ENCODE measurements around the gene MYBPHL.

MYBPHL gene

GRCh38 chr1:109269212-109269980, 37.4 kb downstream of the MYBPHL start:
- H3K27ac ChIP-seq (ENCODE audit: poor library complexity, severe bottlenecking) = no peak overlapping the region

DNA sequence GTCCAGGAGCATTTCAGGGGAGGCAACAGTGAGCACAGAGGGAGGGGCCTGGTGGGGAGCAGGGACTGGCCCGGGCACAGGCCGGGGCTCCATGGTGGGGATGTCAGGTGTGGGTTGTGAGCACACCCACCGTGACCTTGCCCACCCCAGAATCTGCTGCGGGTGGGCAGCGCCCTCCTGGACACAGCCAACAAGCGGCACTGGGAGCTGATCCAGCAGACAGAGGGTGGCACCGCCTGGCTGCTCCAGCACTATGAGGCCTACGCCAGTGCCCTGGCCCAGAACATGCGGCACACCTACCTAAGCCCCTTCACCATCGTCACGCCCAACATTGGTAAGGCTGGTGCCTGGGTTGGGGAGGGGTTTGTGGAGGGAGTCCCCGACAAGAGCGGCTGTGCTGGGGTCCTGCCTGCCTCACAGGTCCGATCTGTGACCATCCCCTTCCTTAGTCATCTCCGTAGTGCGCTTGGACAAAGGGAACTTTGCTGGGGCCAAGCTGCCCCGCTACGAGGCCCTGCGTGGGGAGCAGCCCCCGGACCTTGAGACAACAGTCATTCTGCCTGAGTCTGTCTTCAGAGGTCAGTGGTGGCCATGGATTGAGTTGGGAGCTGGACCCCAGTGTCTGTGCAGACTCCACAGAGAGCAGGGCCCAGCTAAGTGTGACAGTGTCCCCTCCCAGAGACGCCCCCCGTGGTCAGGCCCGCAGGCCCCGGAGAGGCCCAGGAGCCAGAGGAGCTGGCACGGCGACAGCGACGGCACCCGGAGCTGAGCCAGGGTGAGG, 38.2 kb downstream of the MYBPHL start:
- H3K4me3 ChIP-seq (ENCODE audit: severe bottlenecking) = no peak overlapping the region
- H3K27me3 ChIP-seq (ENCODE audit: insufficient read depth, poor library complexity, severe bottlenecking) = no peaks in the 10 kb centered on the region
- H3K9me3 ChIP-seq (ENCODE audit: severe bottlenecking) = no peaks in the 10 kb centered on the region
- H3K27ac ChIP-seq (ENCODE audit: poor library complexity, severe bottlenecking) = no peak overlapping the region
- peaks cover 8% of the 10 kb centered on the region for H3K4me1 ChIP-seq (ENCODE audit: insufficient read depth, poor library complexity, severe bottlenecking)
- no peak for DNase-seq (ENCODE audit: low spot score)
- ATAC-seq (ENCODE audit: low read depth) = no peak
- TF ChIP-seq CTCF (IDR thresholded peaks at IDR 0.05; ENCODE audit: poor library complexity, severe bottlenecking) = no peak
- H3K36me3 ChIP-seq (ENCODE audit: low read depth) = peaks cover 25% of the 10 kb centered on the region

More at GRCh38 chr1:109269212-109269980, 37.4 kb downstream of the MYBPHL start:
- Histone ChIP-seq H3K9me3 (ENCODE audit: severe bottlenecking) (no peaks in the 10 kb centered on the region), H3K36me3 (ENCODE audit: low read depth) (peaks cover 24% of the 10 kb centered on the region), H3K4me1 (ENCODE audit: insufficient read depth, poor library complexity, severe bottlenecking) (peaks cover 13% of the 10 kb centered on the region), H3K4me3 (ENCODE audit: severe bottlenecking) (no peak overlapping the region), H3K27me3 (ENCODE audit: insufficient read depth, poor library complexity, severe bottlenecking) (no peaks in the 10 kb centered on the region)
- no peak for ATAC-seq (ENCODE audit: low read depth)
- DNase-seq (ENCODE audit: low spot score) = no peak
- no peak for TF ChIP-seq CTCF (IDR thresholded peaks at IDR 0.05; ENCODE audit: poor library complexity, severe bottlenecking)

DNA sequence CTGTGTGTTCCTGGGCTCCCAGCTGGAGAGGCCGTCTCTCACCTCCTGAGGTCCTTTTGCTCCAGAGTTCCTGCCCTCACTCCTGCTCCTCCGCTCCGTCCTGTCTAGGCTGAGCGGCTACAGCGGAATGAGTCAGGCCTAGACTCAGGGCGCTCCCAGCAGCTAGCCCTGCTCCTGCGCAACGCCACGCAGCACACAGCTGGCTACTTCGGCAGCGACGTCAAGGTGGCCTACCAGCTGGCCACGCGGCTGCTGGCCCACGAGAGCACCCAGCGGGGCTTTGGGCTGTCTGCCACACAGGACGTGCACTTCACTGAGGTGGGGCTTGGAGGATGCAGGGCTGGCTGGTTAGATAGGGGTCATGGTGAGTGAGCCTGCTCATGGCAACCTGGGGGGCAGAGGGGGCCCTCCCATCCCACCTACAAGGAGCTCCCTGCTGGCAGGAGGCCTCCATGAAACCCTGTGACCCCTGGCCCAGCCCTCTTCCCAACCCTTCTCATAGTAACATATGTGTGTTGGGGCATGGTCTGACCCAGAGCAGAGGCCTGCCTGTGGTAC, 39.0 kb downstream of the MYBPHL start:
- H3K27me3 ChIP-seq (ENCODE audit: insufficient read depth, poor library complexity, severe bottlenecking) = no peaks in the 10 kb centered on the region
- no peak for ATAC-seq (ENCODE audit: low read depth)
- H3K36me3 ChIP-seq (ENCODE audit: low read depth) = peaks cover 25% of the 10 kb centered on the region
- H3K4me3 ChIP-seq (ENCODE audit: severe bottlenecking) = no peak overlapping the region
- TF ChIP-seq CTCF (IDR thresholded peaks at IDR 0.05; ENCODE audit: poor library complexity, severe bottlenecking) = no peak
- no peaks in the 10 kb centered on the region for H3K9me3 ChIP-seq (ENCODE audit: severe bottlenecking)
- H3K4me1 ChIP-seq (ENCODE audit: insufficient read depth, poor library complexity, severe bottlenecking) = peaks cover 12% of the 10 kb centered on the region
- no peak for DNase-seq (ENCODE audit: low spot score)
- H3K27ac ChIP-seq (ENCODE audit: poor library complexity, severe bottlenecking) = peak overlapping the region; percentile 40

DNA sequence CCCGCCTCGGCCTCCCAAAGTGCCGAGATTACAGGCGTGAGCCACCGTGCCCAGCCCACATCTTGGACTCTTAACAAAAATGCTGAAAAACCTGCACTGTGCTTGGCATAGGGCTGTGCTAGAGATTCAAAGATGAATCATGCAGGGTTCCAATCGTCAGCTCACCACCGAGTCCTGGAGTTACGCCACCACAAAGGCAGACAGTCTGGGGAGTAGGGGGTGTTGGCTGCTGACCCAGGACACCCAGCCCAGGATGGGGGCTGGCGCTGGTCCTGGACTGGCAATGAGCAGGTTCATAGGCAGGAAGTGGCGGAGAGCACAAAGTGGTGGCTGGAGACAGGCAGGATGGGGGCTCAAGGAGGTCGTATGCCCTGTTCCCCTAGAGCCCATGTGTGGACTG, 39.8 kb downstream of the MYBPHL start:
- no peak for TF ChIP-seq CTCF (IDR thresholded peaks at IDR 0.05; ENCODE audit: poor library complexity, severe bottlenecking)
- no peaks in the 10 kb centered on the region for H3K27me3 ChIP-seq (ENCODE audit: insufficient read depth, poor library complexity, severe bottlenecking)
- H3K27ac ChIP-seq (ENCODE audit: poor library complexity, severe bottlenecking) = peak overlapping the region; percentile 40
- ATAC-seq (ENCODE audit: low read depth) (no peak), DNase-seq (ENCODE audit: low spot score) (no peak)
- no peaks in the 10 kb centered on the region for H3K9me3 ChIP-seq (ENCODE audit: severe bottlenecking)
- H3K4me3 ChIP-seq (ENCODE audit: severe bottlenecking) = no peak overlapping the region
- peaks cover 15% of the 10 kb centered on the region for H3K4me1 ChIP-seq (ENCODE audit: insufficient read depth, poor library complexity, severe bottlenecking)
- peaks cover 26% of the 10 kb centered on the region for H3K36me3 ChIP-seq (ENCODE audit: low read depth)
